AG10803 (cell line): Measurements from ENCODE around the gene FOXA2.

ENCODE experiments used
- DNase-seq: peaks from one replicate; pipeline ENCODE4 v3.0.0; 2010; ENCODE audit warnings: low read depth
- H3K4me3 ChIP-seq: 2 replicates; pipeline ENCODE4 v1.5.1; 2011; ENCODE audit warnings: mild to moderate bottlenecking, low read length, control low read depth
- CTCF ChIP-seq: conservative IDR thresholded peaks from 2 replicates; pipeline ENCODE4 v1.5.1; 2011; ENCODE audit warnings: mild to moderate bottlenecking, low read length, control low read depth, inconsistent platforms

FOXA2 gene

GRCh38 chr20:22579711-22580697, 4.4 kb downstream of the FOXA2 start:
- no peak for TF ChIP-seq CTCF
- DNase-seq, result no peak
- H3K4me3 ChIP-seq, result no peak overlapping the region

GRCh38 chr20:22579119-22579427, 5.3 kb downstream of the FOXA2 start:
- no peak for DNase-seq
- no peak for TF ChIP-seq CTCF
- H3K4me3 ChIP-seq, result no peak overlapping the region

- DNase-seq, result no peak
- no peak for TF ChIP-seq CTCF
- H3K4me3 ChIP-seq, result no peak overlapping the region
Measured at GRCh38 chr20:22578221-22579118, 5.9 kb downstream of the FOXA2 start.

- no peak for TF ChIP-seq CTCF
- no peak for DNase-seq
- H3K4me3 ChIP-seq, result no peak overlapping the region
Measured at GRCh38 chr20:22577515-22578220, 6.7 kb downstream of the FOXA2 start.

GRCh38 chr20:22576733-22577514, 7.4 kb downstream of the FOXA2 start:
- TF ChIP-seq CTCF, result no peak
- no peak for DNase-seq
- no peak overlapping the region for H3K4me3 ChIP-seq

GRCh38 chr20:22576273-22576672, 8.1 kb downstream of the FOXA2 start:
- DNase-seq, result no peak
- no peak overlapping the region for H3K4me3 ChIP-seq
- TF ChIP-seq CTCF, result no peak
